Measurements from ENCODE around the gene LEMD2. TPM values are rescaled to one million over a fixed set of nuclear protein-coding genes. Genes with fewer than 3 reads are reported as not detected.

The LEMD2 gene
- polyA plus RNA-seq, 1 donor, result 74.2 TPM

- DNase-seq, result no peak
These were observed 32.0 kb upstream of the LEMD2 start for GRCh38 chr6:33820784-33821520.

- no peak for DNase-seq
These were observed 31.3 kb upstream of the LEMD2 start for GRCh38 chr6:33820243-33820642.

- no peak for DNase-seq
These were observed 30.1 kb upstream of the LEMD2 start for GRCh38 chr6:33819021-33819420.

- DNase-seq, result no peak
These were observed 29.4 kb upstream of the LEMD2 start for GRCh38 chr6:33818293-33818692.

GRCh38 chr6:33817489-33817888 lies 28.6 kb upstream of the LEMD2 start:
- no peak for DNase-seq

- no peak for DNase-seq
These were observed 28.0 kb upstream of the LEMD2 start for GRCh38 chr6:33816911-33817310.

- DNase-seq, result no peak
These were observed 26.9 kb upstream of the LEMD2 start for GRCh38 chr6:33815854-33816253.

- no peak for DNase-seq
These were observed 25.4 kb upstream of the LEMD2 start for GRCh38 chr6:33813990-33814985.

- DNase-seq, result no peak
These were observed 24.4 kb upstream of the LEMD2 start for GRCh38 chr6:33813246-33813904.

- peak; percentile 83 for DNase-seq
These were observed 23.7 kb upstream of the LEMD2 start for GRCh38 chr6:33812669-33813068.

- DNase-seq, result no peak
These were observed 20.7 kb upstream of the LEMD2 start for GRCh38 chr6:33809594-33809993.

GRCh38 chr6:33808641-33809180 lies 19.8 kb upstream of the LEMD2 start:
- DNase-seq, result no peak

GRCh38 chr6:33807606-33808005 lies 18.7 kb upstream of the LEMD2 start:
- no peak for DNase-seq

- DNase-seq, result no peak
These were observed 17.9 kb upstream of the LEMD2 start for GRCh38 chr6:33806841-33807240.

GRCh38 chr6:33803571-33804053 lies 14.7 kb upstream of the LEMD2 start, which contains the start of gene MLN:
MLN (minus strand) TSS chr6:33804003; CDS start chr6:33801163, 2,840 bp downstream.
- DNase-seq, result no peak

- DNase-seq, result no peak
These were observed 13.4 kb upstream of the LEMD2 start for GRCh38 chr6:33802186-33802958.

GRCh38 chr6:33801611-33802010 lies 12.7 kb upstream of the LEMD2 start:
- no peak for DNase-seq

- no peak for DNase-seq
These were observed 11.5 kb upstream of the LEMD2 start for GRCh38 chr6:33800248-33800969.

- DNase-seq, result no peak
These were observed 10.7 kb upstream of the LEMD2 start for GRCh38 chr6:33799454-33800113.

- no peak for DNase-seq
These were observed 9.5 kb upstream of the LEMD2 start for GRCh38 chr6:33798343-33798848.

Measured in left kidney (tissue), 2 donors.